K562 (cell line): ENCODE results near the gene ARHGEF4. TPM values are rescaled to one million over a fixed set of nuclear protein-coding genes. Genes with fewer than 3 reads are reported as not detected.

Source experiments
- ATAC-seq: fragments of 200-7000 bp; cut with Tn5 transposase; 3 replicates; pipeline ENCODE4 v1.9.1; 2020; ENCODE audit warnings: moderate library complexity
- BruUV-seq: library from RNA; stranded (reverse); fragments of 400-500 nt; replicated peaks from 2 replicates; lab custom pipeline; 2021; lab: Mats Ljungman, UMichigan
- CTCF ChIA-PET: fragments of 300-600 bp; formaldehyde crosslinking; extraction: SDS; loops from one replicate; lab custom pipeline; 2021; ENCODE audit warnings: low intra/inter-chr PET ratio; lab: Yijun Ruan, JAX
- POLR2A ChIA-PET: fragments of 300-600, 350-650 bp; sonication (Branson Sonifier 250); formaldehyde crosslinking; extraction: SDS; loops from one replicate; lab custom pipeline; 2021; ENCODE audit warnings: antibody characterized with exemption, inconsistent platforms; lab: Yijun Ruan, JAX
- DNase-seq, 4 experiments: peaks; one replicate each; pipeline versions ENCODE4 v3.0.0 to v3.0.0-alpha.2; 2011 to 2018; ENCODE audit warnings: low spot score in 3 of 4, mixed read lengths in 3 of 4; ENCODE audit errors: extremely low read depth in 1 of 4
- FAIRE-seq: peaks from 2 replicates; lab custom pipeline; 2011; peaks lifted over from hg19 to GRCh38; lab: Jason Lieb, UNC
- H2AFZ ChIP-seq: 2 replicates; pipeline ENCODE4 v1.6.0; 2011; ENCODE audit warnings: low read depth, low read length, control low read depth, inconsistent platforms
- H3K27ac ChIP-seq: fragments of 200-600 bp; 3 replicates; pipeline ENCODE4 v1.8.0; 2011; ENCODE audit warnings: low read depth, mild to moderate bottlenecking, control low read depth, inconsistent platforms, low read length, moderate library complexity, mixed read lengths; ENCODE audit errors: extremely low read depth
- H3K27me3 ChIP-seq, 2 experiments: fragments of 300-600 bp in 1 of 2; 2 replicates in 1 of 2; 3 replicates in 1 of 2; pipeline versions ENCODE4 v1.6.0 to v1.8.0; 2011; ENCODE audit warnings: inconsistent platforms in 2 of 2, low read length in 2 of 2, mild to moderate bottlenecking in 1 of 2, mixed read lengths in 1 of 2, moderate library complexity in 1 of 2; ENCODE audit not compliant: control insufficient read depth in 2 of 2, insufficient read depth in 2 of 2
- H3K36me3 ChIP-seq: fragments of 300-600 bp; 3 replicates; pipeline ENCODE4 v1.8.0; 2011; ENCODE audit warnings: mild to moderate bottlenecking, low read length, inconsistent platforms; ENCODE audit not compliant: control insufficient read depth, insufficient read depth
- H3K4me1 ChIP-seq, 2 experiments: fragments of 200-600 bp in 1 of 2; replicated peaks in 1 of 2; 2 replicates in 1 of 2; 3 replicates in 1 of 2; pipeline versions ENCODE4 v1.5.1 to v1.8.0; 2011; ENCODE audit warnings: inconsistent platforms in 2 of 2, low read length in 2 of 2, mild to moderate bottlenecking in 1 of 2, mixed read lengths in 1 of 2, moderate library complexity in 1 of 2; ENCODE audit not compliant: control insufficient read depth in 2 of 2, insufficient read depth in 2 of 2
- H3K4me2 ChIP-seq: 2 replicates; pipeline ENCODE4 v1.6.1; 2011; ENCODE audit warnings: low read length, control low read depth, inconsistent platforms, mixed read lengths; ENCODE audit not compliant: insufficient read depth
- H3K4me3 ChIP-seq: fragments of 200-600 bp; sonication (generic), shearing (Covaris generic); 2 replicates; pipeline ENCODE4 v1.5.1; 2016; ENCODE audit warnings: control low read depth, inconsistent platforms
- H3K79me2 ChIP-seq: fragments of 200-600 bp; 3 replicates; pipeline ENCODE4 v1.8.0; 2011; ENCODE audit warnings: low read length, inconsistent platforms; ENCODE audit not compliant: control insufficient read depth, insufficient read depth
- H3K9ac ChIP-seq, 2 experiments: 2 replicates each; pipeline versions ENCODE4 v1.6.0 to v1.6.1; 2011; ENCODE audit warnings: low read depth in 2 of 2, low read length in 2 of 2, control low read depth in 1 of 2, inconsistent platforms in 1 of 2, mild to moderate bottlenecking in 1 of 2, mixed read lengths in 1 of 2; ENCODE audit not compliant: insufficient read depth in 1 of 2
- H3K9me1 ChIP-seq: one replicate; pipeline ENCODE4 v1.6.0; 2011; ENCODE audit warnings: inconsistent platforms, mild to moderate bottlenecking, low read length, moderate library complexity; ENCODE audit not compliant: control insufficient read depth, insufficient read depth
- H3K9me3 ChIP-seq: replicated peaks from 2 replicates; pipeline ENCODE4 v1.5.1; 2011; ENCODE audit warnings: low read depth, low read length, inconsistent platforms; ENCODE audit not compliant: control insufficient read depth, insufficient read depth
- H4K20me1 ChIP-seq: replicated peaks from 2 replicates; pipeline ENCODE4 v1.6.1; 2011; ENCODE audit warnings: low read length, inconsistent platforms, mixed read lengths; ENCODE audit not compliant: control insufficient read depth, insufficient read depth
- KAT8 ChIP-seq: fragments of 450-650 bp; IDR thresholded peaks from 2 replicates; pipeline ENCODE4 v1.6.1; 2016; ENCODE audit warnings: low read depth, mild to moderate bottlenecking
- PTBP1 ChIP-seq: fragments of 200-400 bp; formaldehyde crosslinking; IDR thresholded peaks from 2 replicates; pipeline ENCODE4 v1.6.1; 2017; ENCODE audit warnings: low read depth, low read length
- RFX7 ChIP-seq: fragments of 250-450 bp; sonication (Bioruptor Pico); IDR thresholded peaks from 2 replicates; pipeline ENCODE4 v1.5.1; 2021; ENCODE audit warnings: mild to moderate bottlenecking
- SMARCC2 ChIP-seq: fragments of 450-650 bp; IDR thresholded peaks from 2 replicates; pipeline ENCODE4 v1.6.1; 2017; ENCODE audit warnings: antibody characterized with exemption, moderate library complexity, mild to moderate bottlenecking, low read depth
- TFE3 ChIP-seq: fragments of 450-650 bp; formaldehyde crosslinking; IDR thresholded peaks from 2 replicates; pipeline ENCODE4 v1.4.0; 2020; ENCODE audit warnings: mild to moderate bottlenecking, mixed read lengths
- ZBTB17 ChIP-seq: fragments of 450-650 bp; formaldehyde crosslinking; IDR thresholded peaks from 2 replicates; pipeline ENCODE4 v1.4.0; 2020; ENCODE audit warnings: mild to moderate bottlenecking
- ZNF639 ChIP-seq, 2 experiments: fragments of 200-800 bp in 1 of 2; sonication (Bioruptor generic) in 1 of 2; sonication (generic) in 1 of 2; formaldehyde crosslinking in 1 of 2; IDR thresholded peaks in 1 of 2; conservative IDR thresholded peaks in 1 of 2; 2 replicates each; pipeline versions ENCODE4 v1.5.0 to v1.6.1; 2016 to 2020; ENCODE audit warnings: missing compliant biosample characterization in 1 of 2, missing genetic modification characterization in 1 of 2, missing genetic modification reagents in 1 of 2
- WGBS: fragments of 100-300 bp; shearing (Covaris generic); methylation state at CpG from one replicate; pipeline ENCODE4 v1.1.6; 2016; ENCODE audit warnings: low coverage, mixed read lengths; ENCODE audit not compliant: insufficient coverage; ENCODE audit errors: missing lambda C conversion rate; 5-methylcytosine and 5-hydroxymethylcytosine counted together
- in situ Hi-C: fragments of 300-500 bp; cut with MboI; formaldehyde crosslinking; loops from 4 replicates; pipeline ENCODE4 v1.15.0; 2018; ENCODE audit warnings: inconsistent platforms, mixed read lengths
- intact Hi-C: fragments of 100-400 bp; cut with micrococcal nuclease; formaldehyde crosslinking; loops from 2 replicates; pipeline ENCODE4 v1.14.2; 2022
- polyA plus RNA-seq, 8 experiments: library from polyadenylated mRNA; depleted of rRNA in 4 of 8; stranded (reverse) in 5 of 8; unstranded in 3 of 8; fragments of >200 nt; fragmentation: Nextera tagmentation in 2 of 8; fragmentation: Illumina TruSeq in 1 of 8; extraction: Ambion mirVana in 2 of 8; extraction: Trizol in 1 of 8; gene quantifications; 2 replicates each; pipeline versions ENCODE4 v1.2.1 to v1.2.3, GENCODE V29; 2011 to 2014; ENCODE audit warnings: inconsistent platforms in 1 of 8, missing spikeins in 1 of 8
- total RNA-seq, 7 experiments: library from RNA; depleted of rRNA in 6 of 7; stranded (reverse); fragments of >200 nt in 6 of 7; fragmentation: Illumina TruSeq in 2 of 7; extraction: Trizol in 2 of 7; gene quantifications; 2 replicates each; pipeline versions ENCODE4 v1.2.1 to v1.2.3, GENCODE V29; 2011 to 2021; ENCODE audit warnings: low replicate concordance in 1 of 7

The ARHGEF4 gene
- total and polyA plus RNA-seq, 9 of the 15 experiments (the other 6 are each of a cell fraction or from before 2014, with no cell fraction given), result not detected

- no peaks in the 10 kb centered on the region for H3K4me1 ChIP-seq
These were observed 7.7 kb upstream of the ARHGEF4 start for GRCh38 chr2:130829015-130829414.

More at GRCh38 chr2:130829015-130829414, 7.7 kb upstream of the ARHGEF4 start:
- DNase-seq, result no peak
- no peak overlapping the region for H3K27ac ChIP-seq
- TF ChIP-seq ZBTB17 (no peak), TFE3 (CRISPR knock-in tag) (no peak), SMARCC2 (no peak), PTBP1 (no peak), KAT8 (no peak), RFX7 (CRISPR knock-in tag) (no peak), ZNF639 (CRISPR knock-in tag; conservative IDR thresholded peaks at IDR 0.05 in 1 of 2, IDR thresholded peaks at IDR 0.05 in 1 of 2) (no peak)
- TF ChIP-seq, all 486 proteins: peak for 0
- H3K36me3 ChIP-seq, result no peaks in the 10 kb centered on the region
- H2AFZ ChIP-seq, result no peak overlapping the region
- peaks cover 4 to 66% of the 10 kb centered on the region in 2 experiments; a peak in 4 of 5 replicates for H3K27me3 ChIP-seq
- POLR2A ChIA-PET, result interaction anchor here (0.7 to 0.8 kb wide), 2 partner anchors 13 to 204 kb away, joined by 3 to 4 read pairs; no protein-coding TSS in a partner anchor
- H3K9me3 ChIP-seq, result no peaks in the 10 kb centered on the region
- intact Hi-C loops (no loop called here), in situ Hi-C loops (no loop called here)
- H4K20me1 ChIP-seq, result no peaks in the 10 kb centered on the region; the same call in 1 of the 2 replicates
- BruUV-seq, result no TSS peak
- no peaks in the 10 kb centered on the region for H3K79me2 ChIP-seq
- CTCF ChIA-PET, result no interaction called here
- ATAC-seq (no peak), FAIRE-seq (no peak)
- no peak overlapping the region for H3K9ac ChIP-seq
- H3K4me3 ChIP-seq, result no peak overlapping the region
- 5% methylated on average over 9 of the region's 10 CpGs for WGBS
- H3K9me1 ChIP-seq, result peaks cover 2% of the 10 kb centered on the region
- H3K4me2 ChIP-seq, result no peak overlapping the region
